ENCODE measurements around the gene AJM1.

DNA sequence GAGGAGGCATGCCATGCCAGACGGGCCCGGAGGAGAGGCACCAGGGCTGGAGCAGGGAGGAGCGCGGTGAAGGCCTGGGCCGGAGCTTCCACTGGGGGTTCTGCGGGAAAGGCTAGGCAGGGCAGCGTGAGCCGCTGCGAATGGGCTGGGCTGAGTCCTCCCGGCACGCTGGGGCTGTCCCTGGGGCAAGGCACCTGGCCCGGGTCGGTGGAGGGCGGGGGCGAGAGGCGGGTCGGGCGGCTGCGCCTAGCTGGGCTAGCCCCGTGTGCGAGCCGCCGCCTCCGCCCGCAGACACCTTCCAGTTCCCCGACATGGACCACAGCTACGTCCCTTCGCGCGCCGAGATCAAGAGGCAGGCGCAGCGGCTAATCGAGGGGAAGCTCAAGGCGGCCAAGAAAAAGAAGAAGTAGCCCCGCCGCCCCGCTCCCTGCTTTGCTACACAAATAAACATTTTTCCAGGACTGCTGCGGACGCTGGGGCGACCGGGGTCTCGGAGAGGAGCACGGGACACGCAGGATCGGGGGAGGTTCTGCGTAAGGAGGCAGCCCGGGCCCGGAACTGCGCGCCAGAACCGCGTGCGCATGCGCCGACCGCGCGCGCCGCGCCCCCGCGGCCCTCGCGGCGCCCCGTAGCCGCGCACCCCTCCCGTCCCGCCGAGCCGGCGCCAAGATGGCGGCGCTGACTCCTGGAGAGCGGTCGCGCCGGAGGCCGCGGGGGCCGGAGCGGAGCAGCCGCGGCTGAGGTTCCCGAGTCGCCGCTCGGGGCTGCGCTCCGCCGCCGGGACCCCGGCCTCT, 34.8 kb upstream of the AJM1 start, which contains the start of gene RABL6:
- TF ChIP-seq, protein P1, sequence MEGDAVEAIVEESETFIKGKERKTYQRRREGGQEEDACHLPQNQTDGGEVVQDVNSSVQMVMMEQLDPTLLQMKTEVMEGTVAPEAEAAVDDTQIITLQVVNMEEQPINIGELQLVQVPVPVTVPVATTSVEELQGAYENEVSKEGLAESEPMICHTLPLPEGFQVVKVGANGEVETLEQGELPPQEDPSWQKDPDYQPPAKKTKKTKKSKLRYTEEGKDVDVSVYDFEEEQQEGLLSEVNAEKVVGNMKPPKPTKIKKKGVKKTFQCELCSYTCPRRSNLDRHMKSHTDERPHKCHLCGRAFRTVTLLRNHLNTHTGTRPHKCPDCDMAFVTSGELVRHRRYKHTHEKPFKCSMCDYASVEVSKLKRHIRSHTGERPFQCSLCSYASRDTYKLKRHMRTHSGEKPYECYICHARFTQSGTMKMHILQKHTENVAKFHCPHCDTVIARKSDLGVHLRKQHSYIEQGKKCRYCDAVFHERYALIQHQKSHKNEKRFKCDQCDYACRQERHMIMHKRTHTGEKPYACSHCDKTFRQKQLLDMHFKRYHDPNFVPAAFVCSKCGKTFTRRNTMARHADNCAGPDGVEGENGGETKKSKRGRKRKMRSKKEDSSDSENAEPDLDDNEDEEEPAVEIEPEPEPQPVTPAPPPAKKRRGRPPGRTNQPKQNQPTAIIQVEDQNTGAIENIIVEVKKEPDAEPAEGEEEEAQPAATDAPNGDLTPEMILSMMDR (IDR thresholded peaks at IDR 0.05; ENCODE audit: low read depth, low read length, poor library complexity, severe bottlenecking): no peak
- TF ChIP-seq EZH2phosphoT487 (IDR thresholded peaks at IDR 0.05; ENCODE audit: borderline replicate concordance, low read length): no peak
